HepG2 (cell line): Measurements from ENCODE around the gene FAM229A. TPM values are rescaled to one million over a fixed set of nuclear protein-coding genes. Genes with fewer than 3 reads are reported as not detected.

ENCODE experiments used
- ATAD3A ChIP-seq: sonication (generic); formaldehyde crosslinking; IDR thresholded peaks from 2 replicates; pipeline ENCODE4 v1.4.0; 2020; ENCODE audit warnings: missing genetic modification reagents
- FOXM1 ChIP-seq: sonication (generic); formaldehyde crosslinking; IDR thresholded peaks from 2 replicates; pipeline ENCODE4 v1.5.0; 2020; ENCODE audit warnings: missing genetic modification reagents
- MXI1 ChIP-seq: IDR thresholded peaks from 3 replicates; pipeline ENCODE4 v1.6.1; 2012; ENCODE audit warnings: low read depth, low read length, inconsistent platforms, borderline replicate concordance
- NR1H2 ChIP-seq: sonication (generic); formaldehyde crosslinking; IDR thresholded peaks from 2 replicates; pipeline ENCODE4 v1.8.1; 2022; ENCODE audit warnings: low read depth, missing genetic modification reagents, borderline replicate concordance
- NR3C1 ChIP-seq: sonication (generic); formaldehyde crosslinking; IDR thresholded peaks from 2 replicates; pipeline ENCODE4 v1.4.0; 2020; ENCODE audit warnings: missing genetic modification reagents
- PCBP1 ChIP-seq: fragments of 200-400 bp; formaldehyde crosslinking; IDR thresholded peaks from 2 replicates; pipeline ENCODE4 v1.6.1; 2017; ENCODE audit warnings: mild to moderate bottlenecking, low read depth, low read length, borderline replicate concordance
- PITX1 ChIP-seq: sonication (generic); formaldehyde crosslinking; IDR thresholded peaks from 2 replicates; pipeline ENCODE4 v1.5.1; 2020; ENCODE audit warnings: mild to moderate bottlenecking, missing genetic modification reagents
- POLR2AphosphoS2 ChIP-seq: IDR thresholded peaks from 2 replicates; pipeline ENCODE4 v1.6.1; 2011; ENCODE audit warnings: low read depth, low read length, improper control_type of control experiment
- SRSF4 ChIP-seq: fragments of 200-400 bp; formaldehyde crosslinking; IDR thresholded peaks from one replicate; pipeline ENCODE4 v1.6.1; 2018; ENCODE audit warnings: mild to moderate bottlenecking, low read depth, low read length, moderate library complexity; ENCODE audit not compliant: poor library complexity, severe bottlenecking
- TCF7L2 ChIP-seq: IDR thresholded peaks from 2 replicates; pipeline ENCODE4 v1.6.1; 2011; ENCODE audit warnings: mild to moderate bottlenecking, low read depth, low read length, moderate library complexity
- TOPORS ChIP-seq: sonication (generic); formaldehyde crosslinking; IDR thresholded peaks from 2 replicates; pipeline ENCODE4 v1.8.0; 2023; ENCODE audit warnings: mild to moderate bottlenecking, missing genetic modification reagents
- ZFX ChIP-seq: sonication (generic); formaldehyde crosslinking; IDR thresholded peaks from 2 replicates; pipeline ENCODE4 v1.4.0; 2020; ENCODE audit warnings: mild to moderate bottlenecking, low read depth, missing genetic modification reagents, moderate library complexity
- ZFY ChIP-seq: sonication (generic); formaldehyde crosslinking; IDR thresholded peaks from 2 replicates; pipeline ENCODE4 v1.4.0; 2020; ENCODE audit warnings: missing genetic modification reagents
- ZNF20 ChIP-seq: sonication (generic); formaldehyde crosslinking; IDR thresholded peaks from 2 replicates; pipeline ENCODE4 v1.4.0; 2020; ENCODE audit warnings: mild to moderate bottlenecking, moderate library complexity, missing genetic modification reagents
- ZNF329 ChIP-seq: sonication (generic); formaldehyde crosslinking; IDR thresholded peaks from 2 replicates; pipeline ENCODE4 v1.9.0; 2021; ENCODE audit warnings: low read depth, mild to moderate bottlenecking, missing genetic modification reagents
- ZNF432 ChIP-seq: sonication (generic); formaldehyde crosslinking; IDR thresholded peaks from 2 replicates; pipeline ENCODE4 v1.5.0; 2020; ENCODE audit warnings: missing genetic modification reagents, mild to moderate bottlenecking, borderline replicate concordance
- ZNF558 ChIP-seq: sonication (generic); formaldehyde crosslinking; IDR thresholded peaks from 2 replicates; pipeline ENCODE4 v1.9.0; 2022; ENCODE audit warnings: mild to moderate bottlenecking, missing genetic modification reagents, borderline replicate concordance
- ZNF7 ChIP-seq: IDR thresholded peaks from 2 replicates; pipeline ENCODE4 v1.6.1; 2016; ENCODE audit warnings: missing biosample characterization, missing genetic modification reagents
- ZSCAN31 ChIP-seq: sonication (generic); formaldehyde crosslinking; IDR thresholded peaks from 2 replicates; pipeline ENCODE4 v1.5.0; 2020; ENCODE audit warnings: low read depth, mild to moderate bottlenecking, missing genetic modification reagents
- polyA plus RNA-seq, 8 experiments: library from polyadenylated mRNA; depleted of rRNA in 3 of 8; stranded (reverse) in 7 of 8; unstranded in 1 of 8; fragments of >200 nt; fragmentation: Illumina TruSeq in 4 of 8; extraction: Trizol in 4 of 8; gene quantifications; 2 replicates each; pipeline versions ENCODE4 v1.2.1 to v1.2.3, GENCODE V29; 2011 to 2016; ENCODE audit warnings: low read depth in 4 of 8, missing spikeins in 1 of 8, mixed read lengths in 1 of 8; ENCODE audit not compliant: insufficient read depth in 1 of 8
- total RNA-seq, 5 experiments: library from RNA; depleted of rRNA; stranded (reverse); fragments of >200 nt; fragmentation: Illumina TruSeq; extraction: Trizol; gene quantifications; 2 replicates each; pipeline ENCODE4 v1.2.3, GENCODE V29; 2016; ENCODE audit warnings: low read depth in 1 of 5
- TF ChIP-seq, protein P1 (sequence below): sonication (generic); formaldehyde crosslinking; conservative IDR thresholded peaks from 2 replicates; pipeline ENCODE4 v1.4.0; 2020; ENCODE audit warnings: missing genetic modification reagents
- TF ChIP-seq, protein P2 (sequence below): sonication (generic); formaldehyde crosslinking; IDR thresholded peaks from 2 replicates; pipeline ENCODE4 v1.5.0; 2020; ENCODE audit warnings: missing genetic modification reagents
- TF ChIP-seq, protein P3 (sequence below): sonication (generic); formaldehyde crosslinking; IDR thresholded peaks from 2 replicates; pipeline ENCODE4 v1.4.0; 2020; ENCODE audit warnings: missing genetic modification reagents
- TF ChIP-seq, protein P4 (sequence below): sonication (generic); formaldehyde crosslinking; IDR thresholded peaks from 2 replicates; pipeline ENCODE4 v1.5.0; 2020; ENCODE audit warnings: missing genetic modification reagents
- TF ChIP-seq, protein P5 (sequence below): sonication (generic); formaldehyde crosslinking; IDR thresholded peaks from 2 replicates; pipeline ENCODE4 v1.5.0; 2020; ENCODE audit warnings: mild to moderate bottlenecking, missing genetic modification reagents

FAM229A gene
- total and polyA plus RNA-seq, 2 of the 13 experiments (the other 11 are each of a cell fraction or from before 2014, with no cell fraction given), result 3.2 to 17.6 TPM

DNA sequence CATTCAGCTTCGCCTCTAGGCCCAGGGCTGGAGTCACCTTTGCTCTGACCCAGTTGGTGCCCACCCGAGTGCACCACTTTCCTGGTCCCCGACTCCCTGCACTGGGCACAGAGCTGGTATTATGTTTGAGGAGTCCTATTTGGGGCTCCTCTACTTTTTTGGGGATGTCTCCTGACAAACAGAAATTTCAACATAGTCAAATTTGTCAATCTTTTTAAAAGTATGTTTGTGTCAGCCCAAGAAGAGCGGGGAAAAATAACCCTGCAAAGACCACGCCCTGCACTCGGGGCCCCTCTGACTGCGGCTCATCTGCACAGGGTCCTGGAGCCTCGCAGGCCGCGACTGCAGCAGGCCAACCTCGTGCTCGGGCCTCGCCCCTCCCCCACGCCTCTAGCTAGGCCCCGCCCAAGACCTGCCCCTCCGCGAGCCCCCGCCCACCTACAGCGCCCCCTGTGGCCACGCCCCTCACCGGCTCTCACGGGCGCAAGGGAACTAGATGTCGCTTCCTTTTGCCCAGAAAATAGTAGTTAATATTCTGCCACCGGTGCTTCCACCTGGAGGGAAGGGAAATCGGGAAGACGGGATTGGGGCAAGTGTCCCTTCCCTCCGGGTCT is 11.4 kb downstream of the FAM229A start (continued):
- peak; percentile 25; the same call in 1 of the 2 replicates for TF ChIP-seq TOPORS (CRISPR knock-in tag)
- TF ChIP-seq ZSCAN31 (CRISPR knock-in tag), result peak; percentile 18; the same call in 1 of the 2 replicates
- TF ChIP-seq, protein P1, sequence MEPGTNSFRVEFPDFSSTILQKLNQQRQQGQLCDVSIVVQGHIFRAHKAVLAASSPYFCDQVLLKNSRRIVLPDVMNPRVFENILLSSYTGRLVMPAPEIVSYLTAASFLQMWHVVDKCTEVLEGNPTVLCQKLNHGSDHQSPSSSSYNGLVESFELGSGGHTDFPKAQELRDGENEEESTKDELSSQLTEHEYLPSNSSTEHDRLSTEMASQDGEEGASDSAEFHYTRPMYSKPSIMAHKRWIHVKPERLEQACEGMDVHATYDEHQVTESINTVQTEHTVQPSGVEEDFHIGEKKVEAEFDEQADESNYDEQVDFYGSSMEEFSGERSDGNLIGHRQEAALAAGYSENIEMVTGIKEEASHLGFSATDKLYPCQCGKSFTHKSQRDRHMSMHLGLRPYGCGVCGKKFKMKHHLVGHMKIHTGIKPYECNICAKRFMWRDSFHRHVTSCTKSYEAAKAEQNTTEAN (CRISPR knock-in tag), result peak; percentile 82; the same call in 1 of the 2 replicates
- TF ChIP-seq, protein P2, sequence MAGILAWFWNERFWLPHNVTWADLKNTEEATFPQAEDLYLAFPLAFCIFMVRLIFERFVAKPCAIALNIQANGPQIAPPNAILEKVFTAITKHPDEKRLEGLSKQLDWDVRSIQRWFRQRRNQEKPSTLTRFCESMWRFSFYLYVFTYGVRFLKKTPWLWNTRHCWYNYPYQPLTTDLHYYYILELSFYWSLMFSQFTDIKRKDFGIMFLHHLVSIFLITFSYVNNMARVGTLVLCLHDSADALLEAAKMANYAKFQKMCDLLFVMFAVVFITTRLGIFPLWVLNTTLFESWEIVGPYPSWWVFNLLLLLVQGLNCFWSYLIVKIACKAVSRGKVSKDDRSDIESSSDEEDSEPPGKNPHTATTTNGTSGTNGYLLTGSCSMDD (CRISPR knock-in tag), result no peak
- no peak for TF ChIP-seq SRSF4
- no peak for TF ChIP-seq POLR2AphosphoS2
- TF ChIP-seq FOXM1 (CRISPR knock-in tag), result no peak
- TF ChIP-seq ZFX (CRISPR knock-in tag), result peak; percentile 84
- TF ChIP-seq, protein P3, sequence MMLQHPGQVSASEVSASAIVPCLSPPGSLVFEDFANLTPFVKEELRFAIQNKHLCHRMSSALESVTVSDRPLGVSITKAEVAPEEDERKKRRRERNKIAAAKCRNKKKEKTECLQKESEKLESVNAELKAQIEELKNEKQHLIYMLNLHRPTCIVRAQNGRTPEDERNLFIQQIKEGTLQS (CRISPR knock-in tag), result peak; percentile 50; the same call in 1 of the 2 replicates
- TF ChIP-seq NR3C1, result no peak
- TF ChIP-seq ZNF20 (CRISPR knock-in tag), result no peak
- TF ChIP-seq ZNF329 (CRISPR knock-in tag), result no peak
- TF ChIP-seq, protein P4, sequence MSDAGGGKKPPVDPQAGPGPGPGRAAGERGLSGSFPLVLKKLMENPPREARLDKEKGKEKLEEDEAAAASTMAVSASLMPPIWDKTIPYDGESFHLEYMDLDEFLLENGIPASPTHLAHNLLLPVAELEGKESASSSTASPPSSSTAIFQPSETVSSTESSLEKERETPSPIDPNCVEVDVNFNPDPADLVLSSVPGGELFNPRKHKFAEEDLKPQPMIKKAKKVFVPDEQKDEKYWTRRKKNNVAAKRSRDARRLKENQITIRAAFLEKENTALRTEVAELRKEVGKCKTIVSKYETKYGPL, result 0 out of 2 replicates have a peak, but pooled peaks have one; percentile 46
- TF ChIP-seq, protein P5, sequence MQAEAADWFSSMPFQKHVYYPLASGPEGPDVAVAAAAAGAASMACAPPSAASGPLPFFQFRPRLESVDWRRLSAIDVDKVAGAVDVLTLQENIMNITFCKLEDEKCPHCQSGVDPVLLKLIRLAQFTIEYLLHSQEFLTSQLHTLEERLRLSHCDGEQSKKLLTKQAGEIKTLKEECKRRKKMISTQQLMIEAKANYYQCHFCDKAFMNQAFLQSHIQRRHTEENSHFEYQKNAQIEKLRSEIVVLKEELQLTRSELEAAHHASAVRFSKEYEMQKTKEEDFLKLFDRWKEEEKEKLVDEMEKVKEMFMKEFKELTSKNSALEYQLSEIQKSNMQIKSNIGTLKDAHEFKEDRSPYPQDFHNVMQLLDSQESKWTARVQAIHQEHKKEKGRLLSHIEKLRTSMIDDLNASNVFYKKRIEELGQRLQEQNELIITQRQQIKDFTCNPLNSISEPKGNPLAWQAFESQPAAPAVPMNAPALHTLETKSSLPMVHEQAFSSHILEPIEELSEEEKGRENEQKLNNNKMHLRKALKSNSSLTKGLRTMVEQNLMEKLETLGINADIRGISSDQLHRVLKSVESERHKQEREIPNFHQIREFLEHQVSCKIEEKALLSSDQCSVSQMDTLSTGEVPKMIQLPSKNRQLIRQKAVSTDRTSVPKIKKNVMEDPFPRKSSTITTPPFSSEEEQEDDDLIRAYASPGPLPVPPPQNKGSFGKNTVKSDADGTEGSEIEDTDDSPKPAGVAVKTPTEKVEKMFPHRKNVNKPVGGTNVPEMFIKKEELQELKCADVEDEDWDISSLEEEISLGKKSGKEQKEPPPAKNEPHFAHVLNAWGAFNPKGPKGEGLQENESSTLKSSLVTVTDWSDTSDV (CRISPR knock-in tag), result no peak
- TF ChIP-seq ZFY (CRISPR knock-in tag), result peak; percentile 92
- 0 out of 2 replicates have a peak, but pooled peaks have one; percentile 43 for TF ChIP-seq ATAD3A (CRISPR knock-in tag)
- no peak; the same call in 1 of the 2 replicates for TF ChIP-seq ZNF7 (CRISPR knock-in tag)
- no peak for TF ChIP-seq ZNF432
- TF ChIP-seq TCF7L2, result no peak
- no peak for TF ChIP-seq PCBP1
- TF ChIP-seq ZNF558 (CRISPR knock-in tag), result no peak
- TF ChIP-seq MXI1, result peak; percentile 31; the same call in 1 of the 3 replicates
- TF ChIP-seq PITX1 (CRISPR knock-in tag), result peak; percentile 78
- TF ChIP-seq NR1H2 (CRISPR knock-in tag), result no peak
